GM19351 (cell line): ENCODE measurements around the gene FAM83G.
"Not testable (repeated sequence)": the region's sequence is repeated elsewhere in the genome, so short reads cannot be mapped to it uniquely, and the experiment has no call there.

Source experiments
- ATAC-seq: cut with Tn5 transposase; IDR thresholded peaks from one replicate; pipeline ENCODE4 v1.9.1; 2021; ENCODE audit warnings: mild to moderate bottlenecking, moderate library complexity; ENCODE audit not compliant: unreplicated experiment

The FAM83G gene

DNA sequence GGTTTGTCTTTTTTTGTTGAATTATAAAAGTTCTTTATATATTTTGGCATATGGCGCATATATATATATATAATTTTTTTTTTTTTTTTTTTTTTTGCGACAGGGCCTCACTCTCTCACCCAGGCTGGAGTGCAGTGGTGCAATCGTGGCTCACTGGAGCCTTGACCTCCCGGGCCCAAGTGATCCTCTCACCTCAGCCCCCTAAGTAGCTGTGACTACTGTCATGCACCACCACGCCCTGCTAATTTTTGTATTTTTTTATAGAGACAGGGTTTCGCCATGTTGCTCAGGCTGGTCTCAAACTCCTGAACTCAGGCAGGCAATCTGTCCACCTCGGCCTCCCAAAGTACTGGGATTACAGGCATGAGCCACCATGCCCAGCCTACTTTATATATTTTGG is 82.0 kb downstream of the FAM83G start:
- not testable (repeated sequence) for ATAC-seq

DNA sequence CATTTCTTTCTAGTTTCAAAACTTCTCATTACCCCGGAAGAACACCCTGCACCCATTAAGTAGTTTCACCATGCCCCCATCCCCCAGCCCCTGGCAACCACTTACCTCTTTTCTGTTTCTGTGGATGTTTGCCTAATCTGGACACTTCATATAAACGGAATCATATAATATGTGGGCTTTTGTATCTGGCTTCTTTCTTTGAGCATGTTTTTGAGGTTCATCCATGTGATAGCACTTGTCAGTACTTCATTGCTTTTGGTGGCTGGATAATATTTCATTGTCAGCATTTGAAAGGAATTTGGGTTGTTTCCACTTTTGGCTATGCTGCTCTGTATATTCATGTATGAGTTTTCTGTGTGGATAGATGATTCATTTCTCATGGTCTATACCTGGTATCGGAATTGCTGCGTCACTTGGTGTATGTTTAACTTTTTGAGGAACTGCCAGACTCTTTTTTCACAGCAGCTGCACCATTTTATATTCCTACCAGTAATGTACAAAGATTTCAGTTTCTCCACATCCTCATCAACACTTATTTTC is 82.6 kb downstream of the FAM83G start:
- ATAC-seq, result peak; percentile 57

DNA sequence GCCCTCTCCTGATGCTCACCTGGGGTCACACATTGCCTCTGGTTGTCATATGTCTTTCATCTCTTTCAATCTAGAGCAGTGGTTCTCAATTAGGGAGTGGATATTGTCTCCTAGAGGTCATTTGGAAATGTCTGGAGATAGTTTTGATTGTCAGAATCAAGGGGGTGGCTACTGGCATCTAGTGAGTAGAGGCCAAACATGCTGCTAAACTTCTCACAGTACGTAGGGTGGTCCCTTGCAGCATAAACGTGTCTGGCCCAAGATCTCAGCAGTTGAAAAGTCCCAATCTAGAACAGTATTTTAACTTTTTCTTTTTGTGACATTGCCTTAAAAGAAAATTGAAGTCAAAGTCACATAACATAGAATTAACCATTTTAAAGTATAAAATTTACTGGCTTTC is 83.1 kb downstream of the FAM83G start:
- no peak for ATAC-seq

DNA sequence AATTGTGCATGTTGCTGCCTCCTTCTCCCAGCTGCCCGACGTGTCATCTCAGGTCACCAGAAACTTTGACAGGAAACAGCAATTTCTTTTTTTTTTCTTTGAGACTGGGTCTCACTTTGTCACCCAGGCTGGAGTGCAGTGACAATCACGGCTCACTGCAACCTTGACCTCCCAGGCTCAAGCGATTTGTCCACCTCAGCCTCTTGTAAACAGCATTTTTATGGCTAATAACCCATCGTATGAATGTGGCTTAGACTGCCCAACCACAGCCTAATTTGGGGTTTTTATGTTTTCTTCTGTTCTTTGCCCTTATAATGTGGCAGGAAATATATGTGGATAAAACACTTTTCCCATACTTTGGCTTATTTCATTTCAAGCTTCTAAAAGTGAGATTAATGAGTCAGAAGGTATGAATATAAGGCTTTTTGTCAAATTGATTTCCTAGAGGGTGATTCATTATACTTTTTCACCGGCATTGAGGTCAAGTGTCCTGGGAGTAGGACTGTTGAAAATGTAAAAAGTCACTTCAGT is 83.6 kb downstream of the FAM83G start:
- ATAC-seq, result no peak

DNA sequence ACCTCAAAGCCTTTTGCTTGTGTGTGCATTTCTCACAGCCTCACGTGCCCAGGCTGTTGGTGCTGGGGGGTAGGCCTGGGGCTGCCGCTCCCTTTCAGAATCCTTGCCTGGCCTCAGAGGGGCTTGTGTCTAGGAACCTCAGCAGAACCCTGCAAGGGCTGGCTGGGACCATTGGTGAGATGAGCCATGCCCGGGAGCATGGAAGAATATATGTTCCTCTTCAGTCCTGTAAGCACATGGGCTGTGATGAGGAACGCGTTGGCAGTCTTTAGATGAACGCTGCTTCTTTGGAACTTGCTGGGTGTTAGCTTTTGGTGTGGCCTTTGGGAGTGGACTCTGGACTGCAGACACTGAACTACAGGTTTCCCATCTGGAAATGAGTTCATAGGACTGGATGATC is 84.6 kb downstream of the FAM83G start:
- ATAC-seq, result no peak
